Neuron (in vitro differentiated cells): ENCODE results near the gene ETFA.

Source experiments
- H2AFZ ChIP-seq: one replicate; pipeline ENCODE4 v1.6.1; 2013; ENCODE audit warnings: low read depth, mild to moderate bottlenecking, inconsistent platforms, low read length, moderate library complexity
- H3K27me3 ChIP-seq: one replicate; pipeline ENCODE4 v1.6.1; 2013; ENCODE audit warnings: low read length; ENCODE audit not compliant: insufficient read depth
- H3K36me3 ChIP-seq: one replicate; pipeline ENCODE4 v1.6.1; 2013; ENCODE audit warnings: low read length; ENCODE audit not compliant: insufficient read depth
- H3K4me1 ChIP-seq: one replicate; pipeline ENCODE4 v1.6.1; 2013; ENCODE audit warnings: low read length; ENCODE audit not compliant: insufficient read depth
- H3K4me3 ChIP-seq: 2 replicates; pipeline ENCODE4 v1.5.1; 2013; ENCODE audit warnings: mild to moderate bottlenecking, low read length, moderate library complexity
- H3K9me3 ChIP-seq: one replicate; pipeline ENCODE4 v1.6.1; 2013; ENCODE audit warnings: low read length

The ETFA gene

GRCh38 chr15:76180321-76180720 lies 130.9 kb downstream of the ETFA start:
- Histone ChIP-seq H3K36me3 (no peaks in the 10 kb centered on the region), H3K27me3 (no peaks in the 10 kb centered on the region), H3K4me3 (no peak overlapping the region), H3K9me3 (no peaks in the 10 kb centered on the region), H2AFZ (no peak overlapping the region), H3K4me1 (peaks cover 14% of the 10 kb centered on the region)

DNA sequence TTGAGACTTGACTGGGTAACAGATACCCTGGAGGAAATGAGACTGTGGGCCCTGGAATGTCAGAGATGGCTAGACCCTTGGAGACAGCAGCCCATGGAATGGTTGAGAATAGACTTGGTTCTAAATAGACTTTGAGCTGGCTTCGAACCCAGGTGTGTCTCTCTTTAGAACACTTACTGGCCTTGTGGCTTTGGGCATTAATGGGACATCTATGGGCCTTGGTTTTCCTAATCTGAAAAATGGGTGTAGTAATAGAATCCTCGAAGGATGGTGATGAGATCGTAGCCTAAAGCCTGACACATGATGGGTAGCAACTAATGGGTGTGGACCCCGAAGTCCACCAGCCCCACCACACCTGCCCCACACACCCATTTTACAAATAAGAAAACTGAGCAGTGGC lies 132.2 kb downstream of the ETFA start:
- Histone ChIP-seq H3K27me3 (no peaks in the 10 kb centered on the region), H2AFZ (no peak overlapping the region), H3K36me3 (no peaks in the 10 kb centered on the region), H3K4me1 (peaks cover 7% of the 10 kb centered on the region), H3K4me3 (no peak overlapping the region), H3K9me3 (no peaks in the 10 kb centered on the region)

- Histone ChIP-seq H3K4me1 (peaks cover 1% of the 10 kb centered on the region), H2AFZ (no peak overlapping the region), H3K4me3 (no peak overlapping the region), H3K27me3 (no peaks in the 10 kb centered on the region), H3K36me3 (no peaks in the 10 kb centered on the region), H3K9me3 (no peaks in the 10 kb centered on the region)
These were observed 132.8 kb downstream of the ETFA start for GRCh38 chr15:76178296-76179000.

DNA sequence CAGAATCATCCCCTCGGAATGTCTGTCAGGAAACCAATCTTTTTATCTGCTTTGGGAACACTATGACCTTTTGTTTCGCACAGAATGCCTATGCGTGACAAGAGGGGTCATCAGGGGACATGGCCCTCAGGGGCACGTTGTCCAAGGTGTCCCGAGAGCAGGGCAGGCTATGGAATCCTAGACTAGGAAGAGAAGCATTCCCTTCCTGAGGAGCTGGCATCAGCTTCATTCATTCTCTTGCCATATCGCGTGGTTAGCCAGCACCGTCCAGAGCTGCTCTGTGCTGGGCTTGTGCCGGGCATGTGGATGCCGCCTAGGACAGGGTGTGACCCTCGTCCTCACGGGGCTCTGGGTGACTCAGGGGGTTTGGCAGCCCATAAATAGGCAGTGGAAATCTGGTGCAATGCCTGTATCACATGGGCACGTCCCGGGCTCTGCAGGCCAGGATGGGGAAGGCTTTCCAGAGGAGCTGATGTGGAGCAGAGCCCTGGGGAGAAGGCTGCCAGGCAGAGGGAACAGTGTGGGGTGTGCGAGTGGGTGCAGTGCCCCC lies 133.7 kb downstream of the ETFA start:
- Histone ChIP-seq H3K9me3 (no peaks in the 10 kb centered on the region), H3K36me3 (no peaks in the 10 kb centered on the region), H2AFZ (no peak overlapping the region), H3K4me1 (no peaks in the 10 kb centered on the region), H3K27me3 (no peaks in the 10 kb centered on the region), H3K4me3 (no peak overlapping the region)

DNA sequence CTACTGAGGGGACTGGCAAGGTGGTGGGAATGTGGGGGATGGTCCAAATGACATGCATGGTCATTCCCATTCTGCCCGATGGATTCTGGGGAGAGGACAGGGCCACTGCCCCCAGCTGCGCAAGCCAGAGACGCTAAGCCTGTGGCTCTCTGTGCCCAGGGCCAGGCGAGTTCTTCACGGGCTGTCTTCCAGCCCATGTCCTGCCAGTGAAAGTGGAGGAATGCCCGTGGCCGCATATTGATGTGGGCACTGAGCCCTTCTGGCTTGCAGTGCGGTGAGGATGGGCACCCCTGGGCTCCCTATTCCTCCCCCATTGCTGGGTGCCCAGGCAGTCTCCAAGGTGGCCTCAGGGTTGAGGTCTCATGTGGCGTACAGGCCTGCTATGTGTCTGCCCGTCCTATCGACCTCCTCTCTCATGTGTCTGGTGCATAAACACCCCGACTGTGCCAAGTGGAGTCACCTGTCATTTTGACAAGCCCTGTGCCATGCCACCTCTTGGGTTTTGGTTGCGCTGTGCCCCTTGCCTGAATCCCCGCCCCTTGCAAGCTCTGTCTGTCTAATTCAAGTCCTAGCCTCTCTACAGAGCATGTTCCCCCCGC lies 134.7 kb downstream of the ETFA start:
- Histone ChIP-seq H3K9me3 (no peaks in the 10 kb centered on the region), H3K36me3 (no peaks in the 10 kb centered on the region), H2AFZ (no peak overlapping the region), H3K4me3 (no peak overlapping the region), H3K4me1 (no peaks in the 10 kb centered on the region), H3K27me3 (no peaks in the 10 kb centered on the region)

- H3K9me3 ChIP-seq, result no peaks in the 10 kb centered on the region
- H2AFZ ChIP-seq, result no peak overlapping the region
- H3K36me3 ChIP-seq, result no peaks in the 10 kb centered on the region
- no peak overlapping the region for H3K4me3 ChIP-seq
- H3K4me1 ChIP-seq, result no peaks in the 10 kb centered on the region
- H3K27me3 ChIP-seq, result no peaks in the 10 kb centered on the region
These were observed 135.2 kb downstream of the ETFA start for GRCh38 chr15:76176059-76176458.

DNA sequence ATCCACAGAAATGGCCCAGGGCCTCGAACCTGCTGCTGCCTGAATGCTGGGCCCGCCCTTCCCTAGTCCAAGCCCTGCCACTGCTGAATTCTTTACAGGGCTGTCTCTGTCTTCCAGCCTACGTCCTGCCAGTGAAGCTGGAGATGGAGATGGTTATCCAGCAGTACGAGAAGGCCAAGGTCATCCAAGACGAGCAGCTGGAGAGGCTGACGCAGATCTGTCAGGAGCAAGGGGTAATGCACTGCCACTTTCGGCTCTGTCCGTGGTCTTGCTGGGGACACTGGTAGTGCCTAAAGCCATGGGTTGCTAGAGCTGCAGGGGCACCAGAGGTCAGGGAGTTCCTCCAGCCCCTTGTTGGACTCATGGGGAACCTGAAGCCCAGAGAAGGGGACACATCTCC lies 135.8 kb downstream of the ETFA start:
- Histone ChIP-seq H3K4me3 (no peak overlapping the region), H2AFZ (no peak overlapping the region), H3K4me1 (no peaks in the 10 kb centered on the region), H3K9me3 (no peaks in the 10 kb centered on the region), H3K36me3 (no peaks in the 10 kb centered on the region), H3K27me3 (no peaks in the 10 kb centered on the region)

DNA sequence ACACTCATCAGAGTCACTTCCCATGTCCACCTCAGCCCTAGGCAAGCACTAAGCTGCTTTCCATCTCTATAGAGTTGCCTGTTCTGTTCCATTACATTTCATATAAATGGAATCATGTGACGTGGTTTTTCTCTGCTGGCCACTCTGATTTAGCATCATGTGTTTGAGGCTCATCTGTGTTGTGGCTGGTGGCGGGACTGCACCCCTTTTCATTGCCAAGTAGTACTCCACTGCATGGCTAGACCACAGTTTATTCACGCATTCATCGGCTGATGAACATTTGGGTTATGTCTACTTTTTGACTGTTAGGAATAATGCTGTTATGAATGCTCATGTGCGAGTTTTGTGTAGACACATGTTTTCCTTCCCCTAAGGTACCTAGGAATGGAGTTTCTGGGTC lies 136.6 kb downstream of the ETFA start:
- no peaks in the 10 kb centered on the region for H3K9me3 ChIP-seq

GRCh38 chr15:76173317-76173834 lies 137.9 kb downstream of the ETFA start:
- no peaks in the 10 kb centered on the region for H3K4me1 ChIP-seq
- H3K9me3 ChIP-seq, result no peaks in the 10 kb centered on the region
- H3K36me3 ChIP-seq, result no peaks in the 10 kb centered on the region
- H2AFZ ChIP-seq, result no peak overlapping the region
- no peak overlapping the region for H3K4me3 ChIP-seq
- no peaks in the 10 kb centered on the region for H3K27me3 ChIP-seq

More for the DNA sequence above, 136.6 kb downstream of the ETFA start:
- Histone ChIP-seq H3K4me3 (no peak overlapping the region), H3K4me1 (no peaks in the 10 kb centered on the region), H3K27me3 (no peaks in the 10 kb centered on the region), H3K36me3 (no peaks in the 10 kb centered on the region), H2AFZ (no peak overlapping the region)

- H3K9me3 ChIP-seq, result no peaks in the 10 kb centered on the region
- H3K27me3 ChIP-seq, result no peaks in the 10 kb centered on the region
- H3K4me1 ChIP-seq, result no peaks in the 10 kb centered on the region
These were observed 138.5 kb downstream of the ETFA start for GRCh38 chr15:76172782-76173181.

GRCh38 chr15:76169911-76170800 lies 141.1 kb downstream of the ETFA start:
- Histone ChIP-seq H3K27me3 (no peaks in the 10 kb centered on the region), H3K36me3 (no peaks in the 10 kb centered on the region), H2AFZ (no peak overlapping the region), H3K4me1 (no peaks in the 10 kb centered on the region), H3K9me3 (no peaks in the 10 kb centered on the region), H3K4me3 (no peak overlapping the region)

More at GRCh38 chr15:76172782-76173181, 138.5 kb downstream of the ETFA start:
- Histone ChIP-seq H3K4me3 (no peak overlapping the region), H2AFZ (no peak overlapping the region), H3K36me3 (no peaks in the 10 kb centered on the region)

DNA sequence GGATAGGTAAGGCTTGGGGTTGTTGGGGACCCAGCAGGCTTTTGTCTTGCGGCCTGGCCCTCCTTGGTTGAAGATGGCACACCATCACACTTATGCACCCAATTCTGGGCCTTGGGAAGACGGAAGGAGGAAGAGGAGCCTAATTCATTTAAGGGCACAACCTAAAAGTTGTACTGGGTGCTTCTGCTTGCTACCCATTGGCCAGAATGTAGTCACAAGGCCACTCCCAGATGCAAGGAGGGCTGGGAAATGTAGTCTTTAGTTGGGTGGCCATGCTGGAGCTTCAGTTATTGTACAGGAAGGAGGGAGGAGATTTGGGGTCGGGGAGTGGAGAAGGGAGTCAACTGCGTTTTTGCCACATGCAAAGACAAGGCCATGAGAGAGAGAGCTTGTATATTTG lies 142.3 kb downstream of the ETFA start:
- Histone ChIP-seq H3K4me1 (no peaks in the 10 kb centered on the region), H3K4me3 (no peak overlapping the region), H3K36me3 (no peaks in the 10 kb centered on the region), H2AFZ (no peak overlapping the region), H3K27me3 (peaks cover 5% of the 10 kb centered on the region), H3K9me3 (no peaks in the 10 kb centered on the region)
